ENCODE data around the gene CELF5. TPM values are rescaled to one million over a fixed set of nuclear protein-coding genes. Genes with fewer than 3 reads are reported as not detected.
"Not testable (repeated sequence)": the region's sequence is repeated elsewhere in the genome, so short reads cannot be mapped to it uniquely, and the experiment has no call there.

CELF5 gene
- total RNA-seq, 1 experiment from 2014 or later, result not detected

GRCh38 chr19:3189702-3190469, 34.6 kb upstream of the CELF5 start:
- no peak for DNase-seq (ENCODE audit: extremely low read depth, low read depth)

GRCh38 chr19:3190470-3190770, 34.0 kb upstream of the CELF5 start:
- no peak for DNase-seq (ENCODE audit: extremely low read depth, low read depth)

DNA sequence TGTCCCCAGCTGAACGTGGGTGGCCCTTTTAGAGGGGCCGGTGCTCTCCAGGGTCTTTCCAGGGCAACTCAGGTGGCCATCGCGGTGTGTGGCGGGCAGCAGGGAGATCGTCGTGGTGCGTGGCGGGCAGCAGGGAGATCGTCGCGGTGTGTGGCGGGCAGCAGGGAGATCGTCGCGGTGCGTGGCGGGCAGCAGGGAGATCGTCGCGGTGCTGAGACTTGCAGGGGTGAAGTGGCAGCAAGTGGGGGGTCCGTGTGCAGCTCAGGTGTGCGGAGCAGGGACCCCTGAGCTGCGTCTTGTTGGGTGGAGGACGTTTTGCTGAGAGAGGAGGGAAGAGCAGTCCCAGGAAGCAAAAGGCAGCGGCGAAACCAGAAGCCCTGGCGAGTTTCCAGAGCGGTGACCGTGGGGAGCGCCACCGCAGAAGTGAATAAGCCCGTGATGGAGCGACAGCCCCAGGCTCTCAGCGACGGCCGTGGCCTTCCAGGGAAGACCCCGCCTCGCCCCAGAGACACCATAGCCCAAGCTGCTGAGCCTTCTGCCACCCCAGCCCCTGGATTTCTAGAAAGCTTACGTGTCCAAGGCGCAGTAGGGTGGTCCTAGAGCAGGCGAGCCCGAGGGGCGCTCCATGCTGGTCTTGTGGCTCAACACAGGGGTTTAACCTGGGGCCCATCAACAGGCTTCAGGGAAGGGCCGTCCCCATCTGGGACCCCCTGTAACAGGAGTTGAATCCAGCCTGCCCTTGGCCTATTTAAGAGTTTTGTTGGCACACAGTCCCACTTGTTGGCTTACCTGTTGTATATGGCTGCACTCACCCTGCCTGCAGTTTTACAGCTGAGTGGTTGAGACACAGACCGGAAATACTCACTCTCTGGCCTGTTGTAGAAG, 33.3 kb upstream of the CELF5 start:
- no peak for DNase-seq (ENCODE audit: extremely low read depth, low read depth)

DNA sequence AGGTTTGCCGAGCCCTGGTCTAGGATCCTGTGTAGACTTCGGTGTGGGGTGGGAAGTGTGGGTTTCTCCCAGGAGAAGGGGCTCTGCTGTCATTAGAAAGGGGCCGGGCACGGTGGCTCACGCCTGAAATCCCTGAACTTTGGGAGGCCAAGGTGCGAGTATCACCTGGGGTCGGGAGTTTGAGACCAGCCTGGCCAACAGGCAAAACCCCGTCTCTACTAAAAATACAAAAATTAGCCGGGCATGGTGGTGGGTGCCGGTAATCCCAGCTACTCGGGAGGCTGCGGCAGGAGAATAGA, 32.7 kb upstream of the CELF5 start:
- not testable (repeated sequence) for DNase-seq (ENCODE audit: extremely low read depth, low read depth)

DNA sequence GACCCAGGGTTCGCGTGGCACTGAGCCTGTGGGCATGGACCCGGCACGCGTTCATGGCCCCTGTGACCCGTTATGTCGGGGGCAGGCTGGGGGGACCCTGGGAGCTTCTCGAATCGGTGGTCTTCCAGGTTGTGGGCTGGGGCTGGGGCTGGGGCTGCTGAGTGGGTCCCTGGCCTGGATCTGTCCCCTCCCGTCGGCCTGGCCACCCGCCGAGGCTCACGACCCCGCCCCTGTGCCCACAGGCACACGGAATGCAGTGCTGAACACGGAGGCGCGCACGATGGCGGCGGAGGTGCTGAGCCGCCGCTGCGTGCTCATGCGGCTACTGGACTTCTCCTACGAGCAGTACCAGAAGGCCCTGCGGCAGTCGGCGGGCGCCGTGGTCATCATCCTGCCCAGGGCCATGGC, 32.2 kb upstream of the CELF5 start:
- DNase-seq (ENCODE audit: extremely low read depth, low read depth), result no peak

DNA sequence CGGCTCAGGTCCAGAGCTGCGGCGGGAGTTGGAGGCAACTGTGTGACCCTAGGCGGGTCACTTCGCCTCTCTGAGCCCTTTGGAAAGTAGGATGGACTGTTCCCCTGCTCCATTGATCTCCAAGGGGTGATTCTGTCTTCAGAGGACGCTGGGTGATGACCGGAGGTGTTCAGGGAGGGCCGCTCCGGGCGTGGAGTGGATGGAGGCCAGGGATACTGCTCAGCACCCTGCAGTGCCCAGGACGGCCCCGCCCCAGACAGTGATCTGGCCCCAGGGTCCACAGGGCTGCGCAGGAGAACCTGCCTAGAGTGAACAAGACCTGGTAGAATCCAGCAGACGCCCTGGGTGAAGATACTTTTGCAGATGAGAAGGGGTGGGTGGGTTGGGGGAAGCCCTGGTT, 31.8 kb upstream of the CELF5 start:
- DNase-seq (ENCODE audit: extremely low read depth, low read depth), result no peak

- DNase-seq (ENCODE audit: extremely low read depth, low read depth), result no peak
These were observed 31.0 kb upstream of the CELF5 start for GRCh38 chr19:3193256-3194105.

- no peak for DNase-seq (ENCODE audit: extremely low read depth, low read depth)
These were observed 30.1 kb upstream of the CELF5 start for GRCh38 chr19:3194106-3195087.

- no peak for DNase-seq (ENCODE audit: extremely low read depth, low read depth)
These were observed 28.2 kb upstream of the CELF5 start for GRCh38 chr19:3196064-3196932.

DNA sequence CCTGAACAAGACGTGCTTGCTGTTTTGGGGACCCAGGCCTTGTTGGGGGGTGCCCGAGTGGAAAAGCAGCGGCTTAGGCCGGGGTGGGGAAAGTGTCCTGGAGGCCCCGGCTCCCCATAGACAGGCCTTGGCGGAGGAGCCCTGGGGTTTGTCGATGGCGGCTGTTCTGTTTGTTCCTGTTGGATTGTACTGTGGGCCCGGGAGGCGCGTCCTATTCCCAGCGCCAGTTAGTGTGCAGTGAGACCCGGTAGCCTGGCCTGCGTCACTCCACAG, 27.6 kb upstream of the CELF5 start:
- DNase-seq (ENCODE audit: extremely low read depth, low read depth), result no peak

DNA sequence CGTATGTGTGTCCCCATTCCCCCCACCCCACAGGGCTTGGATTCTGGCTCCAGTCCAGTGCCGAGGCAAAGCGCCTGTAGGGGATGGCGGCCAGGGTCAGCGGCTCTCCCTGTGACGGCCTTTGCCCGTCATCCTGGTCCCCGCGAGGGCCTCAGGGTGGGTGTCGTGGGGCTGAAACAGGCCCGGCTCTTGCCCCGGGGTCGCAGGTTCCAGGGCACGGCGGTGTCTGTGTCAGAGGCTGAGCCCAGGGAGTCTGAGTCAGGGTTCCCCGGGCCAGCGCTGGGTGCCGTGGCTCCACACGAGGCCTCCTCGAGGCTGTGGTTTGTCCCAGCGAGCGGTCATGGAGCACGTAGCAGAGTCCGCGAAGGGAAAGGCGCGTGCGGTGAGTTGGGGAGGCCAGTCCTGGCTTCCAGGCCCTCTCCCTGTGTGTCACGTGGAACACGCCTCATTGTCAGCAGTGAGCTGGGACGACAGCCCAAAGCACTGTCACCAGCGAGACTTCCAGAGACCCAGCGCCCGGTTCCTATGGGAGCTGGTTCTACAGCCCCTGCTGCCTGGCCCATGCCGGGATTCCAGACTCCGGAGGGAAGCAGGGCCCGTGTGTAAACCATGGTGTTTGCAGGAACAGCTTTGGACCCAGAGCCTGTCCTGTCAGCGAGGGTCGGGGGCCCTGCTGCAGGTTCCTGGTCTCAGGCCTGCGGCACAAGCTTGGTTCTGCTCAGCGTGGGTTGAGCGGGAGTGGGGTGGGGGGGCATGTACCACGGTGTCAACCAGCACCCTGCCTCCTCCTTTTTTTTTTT, 25.4 kb upstream of the CELF5 start:
- no peak for DNase-seq (ENCODE audit: extremely low read depth, low read depth)

GRCh38 chr19:3201072-3201700, 23.3 kb upstream of the CELF5 start:
- DNase-seq (ENCODE audit: extremely low read depth, low read depth), result no peak

DNA sequence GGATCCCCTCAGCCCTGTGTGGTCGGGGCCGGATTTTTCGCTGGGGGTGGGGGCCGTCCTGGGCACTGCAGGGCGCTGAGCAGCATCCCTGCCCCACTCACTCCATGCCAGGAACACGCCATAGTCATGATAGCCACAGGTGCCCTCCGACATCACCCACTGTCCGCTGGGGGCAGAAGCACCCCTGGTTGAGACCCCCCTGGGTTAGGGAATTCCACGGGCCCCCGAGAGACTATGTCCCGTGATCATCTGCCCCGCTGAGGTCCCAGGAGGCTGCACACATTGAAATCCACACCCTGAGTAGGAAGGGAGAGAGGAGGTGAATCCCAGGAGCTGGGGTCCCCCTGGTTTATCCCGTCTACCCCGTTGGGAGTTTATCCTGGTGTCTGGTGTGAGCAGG, 22.6 kb upstream of the CELF5 start:
- no peak for DNase-seq (ENCODE audit: extremely low read depth, low read depth)

GRCh38 chr19:3202346-3202745, 22.1 kb upstream of the CELF5 start:
- DNase-seq (ENCODE audit: extremely low read depth, low read depth), result no peak

DNA sequence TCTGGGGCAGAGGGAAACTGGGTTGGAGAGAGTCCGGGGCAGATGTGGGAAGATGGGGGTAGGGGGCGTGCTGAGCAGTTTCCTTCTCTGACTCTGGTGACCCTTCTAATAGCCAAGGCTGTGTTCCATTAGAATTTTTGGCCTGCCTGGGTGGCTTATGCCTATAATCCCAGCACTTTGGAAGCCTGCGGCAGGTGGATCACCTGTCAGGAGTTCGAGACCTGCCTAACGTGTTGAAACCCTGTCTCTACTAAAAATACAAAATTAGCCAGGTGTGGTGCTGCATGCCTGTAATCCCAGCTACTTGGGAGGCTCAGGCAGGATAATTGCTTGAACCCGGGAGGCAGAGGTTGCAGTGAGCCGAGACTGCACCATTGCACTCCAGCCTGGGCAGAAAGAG, 21.6 kb upstream of the CELF5 start:
- DNase-seq (ENCODE audit: extremely low read depth, low read depth), result not testable (repeated sequence)

- DNase-seq (ENCODE audit: extremely low read depth, low read depth), result no peak
These were observed 20.4 kb upstream of the CELF5 start for GRCh38 chr19:3203805-3204645.

GRCh38 chr19:3204646-3205275, 19.7 kb upstream of the CELF5 start:
- no peak for DNase-seq (ENCODE audit: extremely low read depth, low read depth)
